ENCODE results near the gene CYB561D1. TPM values are rescaled to one million over a fixed set of nuclear protein-coding genes. Genes with fewer than 3 reads are reported as not detected.

The CYB561D1 gene
- total RNA-seq, 2 experiments from 2014 or later = 7.0 to 9.5 TPM

DNA sequence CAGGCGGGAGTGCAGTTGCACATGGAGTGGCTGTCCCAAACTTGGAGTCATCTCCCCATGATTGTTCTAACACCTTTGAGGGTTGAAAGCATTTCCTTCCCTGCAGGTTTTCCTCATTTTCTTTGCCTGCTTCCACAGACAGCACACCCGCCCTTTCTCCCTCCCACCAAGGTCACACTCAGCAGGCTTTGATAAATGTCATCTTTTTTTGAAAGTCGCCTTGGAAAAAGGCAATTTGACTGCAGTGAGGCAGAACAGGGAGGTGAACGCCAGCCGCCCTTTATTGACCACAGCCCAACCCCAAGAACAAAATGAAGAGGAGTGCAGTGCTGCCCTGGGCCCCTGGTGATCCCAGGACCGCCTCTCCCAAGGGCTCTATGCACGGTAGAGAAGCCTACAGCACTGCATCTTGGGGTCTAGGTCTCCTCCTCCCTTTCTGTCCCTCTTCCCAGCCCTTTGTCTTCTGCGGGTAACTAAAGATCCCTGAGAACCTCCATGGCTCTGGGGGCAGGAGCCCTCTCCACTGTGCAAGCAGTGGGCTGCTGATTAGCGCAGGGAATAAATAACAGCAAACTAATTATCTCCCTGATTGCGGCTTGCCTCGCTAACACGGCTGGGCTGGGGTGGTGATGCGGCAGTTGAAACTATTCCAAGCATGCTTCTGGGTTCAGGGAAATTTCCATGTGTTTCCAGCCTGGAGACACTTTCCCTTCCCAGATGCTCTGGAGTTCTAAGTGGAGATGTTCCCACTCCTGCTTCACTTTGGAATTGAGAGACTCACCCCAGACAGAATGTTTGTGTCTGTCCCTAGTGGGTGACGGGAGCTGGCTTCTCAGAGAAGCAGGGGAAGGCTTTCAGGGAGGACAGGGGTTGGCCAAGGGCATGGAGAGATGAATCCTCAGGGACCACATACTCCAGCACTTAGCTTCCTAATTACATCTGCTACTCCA lies 27.4 kb downstream of the CYB561D1 start:
- Mint-ChIP-seq H3K4me3 (no peak overlapping the region), H3K9me3 (no peaks in the 10 kb centered on the region), H3K36me3 (ENCODE audit: low read depth) (no peaks in the 10 kb centered on the region), H3K27me3 (no peaks in the 10 kb centered on the region), H3K4me1 (ENCODE audit: low read depth) (no peaks in the 10 kb centered on the region), H3K27ac (no peak overlapping the region)
- ChIA-PET CTCF (interaction anchor here (0.9 to 40.7 kb wide), 4 partner anchors 11 to 257 kb away, joined by 3 to 1390 read pairs (median 706); partner anchors contain the start of genes AMIGO1, ATXN7L2, CYB561D1 and GPR61), POLR2A (interaction anchor here (1.3 kb wide), 1 partner anchor 11 kb away, joined by 4 read pairs; no protein-coding TSS in a partner anchor)
- intact Hi-C loops (cut with micrococcal nuclease) = no loop called here
- ATAC-seq = no peak
- no peak for DNase-seq
- TF ChIP-seq, protein P1, sequence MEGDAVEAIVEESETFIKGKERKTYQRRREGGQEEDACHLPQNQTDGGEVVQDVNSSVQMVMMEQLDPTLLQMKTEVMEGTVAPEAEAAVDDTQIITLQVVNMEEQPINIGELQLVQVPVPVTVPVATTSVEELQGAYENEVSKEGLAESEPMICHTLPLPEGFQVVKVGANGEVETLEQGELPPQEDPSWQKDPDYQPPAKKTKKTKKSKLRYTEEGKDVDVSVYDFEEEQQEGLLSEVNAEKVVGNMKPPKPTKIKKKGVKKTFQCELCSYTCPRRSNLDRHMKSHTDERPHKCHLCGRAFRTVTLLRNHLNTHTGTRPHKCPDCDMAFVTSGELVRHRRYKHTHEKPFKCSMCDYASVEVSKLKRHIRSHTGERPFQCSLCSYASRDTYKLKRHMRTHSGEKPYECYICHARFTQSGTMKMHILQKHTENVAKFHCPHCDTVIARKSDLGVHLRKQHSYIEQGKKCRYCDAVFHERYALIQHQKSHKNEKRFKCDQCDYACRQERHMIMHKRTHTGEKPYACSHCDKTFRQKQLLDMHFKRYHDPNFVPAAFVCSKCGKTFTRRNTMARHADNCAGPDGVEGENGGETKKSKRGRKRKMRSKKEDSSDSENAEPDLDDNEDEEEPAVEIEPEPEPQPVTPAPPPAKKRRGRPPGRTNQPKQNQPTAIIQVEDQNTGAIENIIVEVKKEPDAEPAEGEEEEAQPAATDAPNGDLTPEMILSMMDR (IDR thresholded peaks at IDR 0.05) = no peak

DNA sequence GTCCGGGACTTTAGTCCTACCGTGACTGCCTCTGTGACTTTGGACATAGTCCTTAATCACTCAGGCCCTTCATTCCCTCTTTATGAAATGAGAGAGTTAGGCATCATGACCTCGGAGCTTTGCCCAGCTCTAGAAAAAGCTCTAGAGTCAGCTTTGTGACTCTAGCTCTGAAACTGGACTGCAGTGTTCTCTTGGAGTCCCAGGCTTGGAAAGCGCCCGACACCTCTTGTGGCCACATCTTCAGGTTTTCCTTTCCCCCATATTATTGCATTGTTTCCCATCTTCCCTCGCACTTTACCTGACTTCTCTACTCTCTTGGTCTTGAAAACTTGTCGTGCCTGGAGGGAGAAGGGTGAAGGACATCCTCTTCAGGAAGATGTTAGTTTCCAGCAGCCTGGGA lies 28.1 kb downstream of the CYB561D1 start:
- H3K4me3 Mint-ChIP-seq = no peak overlapping the region
- H3K4me1 Mint-ChIP-seq (ENCODE audit: low read depth) = no peaks in the 10 kb centered on the region
- POLR2A ChIA-PET = no interaction called here
- TF ChIP-seq, protein P1 (IDR thresholded peaks at IDR 0.05) = no peak
- DNase-seq (no peak), ATAC-seq (no peak)
- H3K27me3 Mint-ChIP-seq = no peaks in the 10 kb centered on the region
- H3K9me3 Mint-ChIP-seq = no peaks in the 10 kb centered on the region
- no peak overlapping the region for H3K27ac Mint-ChIP-seq
- intact Hi-C loops (cut with micrococcal nuclease) = no loop called here
- CTCF ChIA-PET = interaction anchor here (3.8 to 21.7 kb wide), 2 partner anchors 10 to 21 kb away, joined by 22 to 1390 read pairs; partner anchors contain the start of genes AMIGO1, ATXN7L2 and CYB561D1
- H3K36me3 Mint-ChIP-seq (ENCODE audit: low read depth) = no peaks in the 10 kb centered on the region

DNA sequence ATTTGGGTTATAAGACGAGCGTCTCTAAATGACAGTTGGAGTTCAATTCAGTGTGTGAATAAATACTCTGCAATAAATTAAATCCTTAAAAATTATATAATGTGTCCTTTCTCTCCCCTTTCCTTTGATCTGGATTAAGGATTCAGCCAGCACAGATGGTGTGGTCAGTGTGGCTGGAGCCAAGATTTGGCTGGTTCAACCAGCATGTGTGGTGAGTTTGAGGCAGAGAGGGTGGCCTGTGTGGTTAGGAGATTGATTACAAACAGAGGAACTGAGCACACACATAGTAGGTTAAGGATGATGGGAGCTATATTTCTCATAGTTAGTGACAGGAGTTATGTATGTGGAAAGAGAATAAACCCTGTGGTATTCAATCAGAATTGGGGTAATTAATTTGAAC lies 29.8 kb downstream of the CYB561D1 start:
- ChIA-PET POLR2A (no interaction called here), CTCF (interaction anchor here (1.3 to 21.7 kb wide), 3 partner anchors 8 to 125 kb away, joined by 4 to 1390 read pairs (median 22); partner anchors contain the start of genes AMIGO1, ATXN7L2 and CYB561D1)
- no peak overlapping the region for H3K4me3 Mint-ChIP-seq
- no peak overlapping the region for H3K27ac Mint-ChIP-seq
- DNase-seq (no peak), ATAC-seq (no peak)
- intact Hi-C loops (cut with micrococcal nuclease) = no loop called here
- H3K36me3 Mint-ChIP-seq (ENCODE audit: low read depth) = no peaks in the 10 kb centered on the region
- no peaks in the 10 kb centered on the region for H3K9me3 Mint-ChIP-seq
- TF ChIP-seq, protein P1 (IDR thresholded peaks at IDR 0.05) = no peak
- H3K27me3 Mint-ChIP-seq = no peaks in the 10 kb centered on the region
- no peaks in the 10 kb centered on the region for H3K4me1 Mint-ChIP-seq (ENCODE audit: low read depth)

DNA sequence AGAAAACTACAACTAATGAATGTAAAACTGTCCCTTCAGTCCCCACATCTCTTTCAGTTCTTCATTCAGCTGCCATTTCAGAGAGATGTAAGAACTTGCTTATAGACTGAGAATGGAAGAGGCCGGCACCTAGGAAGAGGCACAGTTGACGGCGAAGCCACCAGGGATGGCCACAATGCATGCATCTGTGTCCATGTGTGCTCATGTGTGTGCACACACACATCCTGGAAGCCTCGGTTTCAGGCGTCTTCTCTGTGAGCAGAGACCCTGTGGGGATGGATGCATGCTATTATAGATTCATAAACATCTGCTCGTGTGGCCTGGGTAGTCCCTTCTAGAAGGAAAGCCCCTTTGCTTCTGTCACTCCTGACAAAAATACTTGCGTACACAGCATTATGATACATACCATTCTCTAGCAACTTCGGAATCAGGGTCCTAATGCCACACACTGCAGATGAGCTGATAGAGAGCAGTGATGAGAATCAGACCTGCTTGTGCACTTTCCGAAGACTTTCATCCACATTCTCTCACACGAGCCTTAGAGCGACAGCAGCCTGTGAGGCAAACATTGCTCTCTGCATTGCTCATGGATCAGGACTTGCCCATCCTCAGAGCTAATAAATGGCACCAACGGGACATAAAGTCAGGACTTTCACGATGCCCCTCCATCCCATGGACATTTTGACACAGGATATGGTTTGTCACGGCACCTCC lies 33.4 kb downstream of the CYB561D1 start:
- no peak overlapping the region for H3K4me3 Mint-ChIP-seq
- H3K4me1 Mint-ChIP-seq (ENCODE audit: low read depth) = peaks cover 18% of the 10 kb centered on the region
- CTCF ChIA-PET = interaction anchor here (21.7 kb wide), 1 partner anchor 27 kb away, joined by 1390 read pairs; the partner anchor contains the start of genes AMIGO1, ATXN7L2 and CYB561D1
- POLR2A ChIA-PET = interaction anchor here (1.1 kb wide), 2 partner anchors 21 to 22 kb away, joined by 3 read pairs; no protein-coding TSS in a partner anchor
- TF ChIP-seq, protein P1 (IDR thresholded peaks at IDR 0.05) = no peak
- no peak for DNase-seq
- no peak overlapping the region for H3K27ac Mint-ChIP-seq
- H3K9me3 Mint-ChIP-seq = no peaks in the 10 kb centered on the region
- ATAC-seq = no peak
- no peaks in the 10 kb centered on the region for H3K36me3 Mint-ChIP-seq (ENCODE audit: low read depth)
- intact Hi-C loops (cut with micrococcal nuclease) = no loop called here
- H3K27me3 Mint-ChIP-seq = no peaks in the 10 kb centered on the region

Data from activated CD8-positive, alpha-beta T cell treated with anti-CD3 and anti-CD28 coated beads for 36 hours (primary cell).